Hepatocyte (in vitro differentiated cells): ENCODE measurements around the gene CTF1. TPM values are rescaled to one million over a fixed set of nuclear protein-coding genes. Genes with fewer than 3 reads are reported as not detected.

Experiments used
- DNase-seq: peaks from one replicate; pipeline ENCODE4 v3.0.0-alpha.2; 2016; ENCODE audit warnings: low spot score
- H2AFZ ChIP-seq: fragments of 200-600 bp; sonication (generic); 2 replicates; pipeline ENCODE4 v1.6.0; 2016; ENCODE audit warnings: antibody characterized with exemption, mild to moderate bottlenecking
- H3K27ac ChIP-seq: fragments of 200-600 bp; sonication (generic); 2 replicates; pipeline ENCODE4 v1.5.1; 2016; ENCODE audit warnings: mild to moderate bottlenecking
- H3K27me3 ChIP-seq: fragments of 200-600 bp; sonication (generic); 2 replicates; pipeline ENCODE4 v1.6.1; 2016
- H3K36me3 ChIP-seq: fragments of 200-600 bp; sonication (generic); replicated peaks from 2 replicates; pipeline ENCODE4 v1.5.1; 2016; ENCODE audit warnings: low read depth; ENCODE audit not compliant: insufficient read depth
- H3K4me1 ChIP-seq: fragments of 200-600 bp; sonication (generic); 2 replicates; pipeline ENCODE4 v1.5.1; 2016; ENCODE audit warnings: mild to moderate bottlenecking, moderate library complexity; ENCODE audit not compliant: insufficient read depth
- H3K4me2 ChIP-seq: fragments of 200-600 bp; sonication (generic); 2 replicates; pipeline ENCODE4 v1.6.0; 2016
- H3K4me3 ChIP-seq: fragments of 200-600 bp; sonication (generic); 2 replicates; pipeline ENCODE4 v1.5.1; 2016; ENCODE audit warnings: mild to moderate bottlenecking
- H3K79me2 ChIP-seq: fragments of 200-600 bp; sonication (generic); 2 replicates; pipeline ENCODE4 v1.6.0; 2017; ENCODE audit warnings: mild to moderate bottlenecking
- H3K9me2 ChIP-seq: fragments of 200-600 bp; sonication (generic); replicated peaks from 2 replicates; pipeline ENCODE4 v1.6.0; 2017; ENCODE audit warnings: mild to moderate bottlenecking; ENCODE audit not compliant: insufficient read depth
- H3K9me3 ChIP-seq: fragments of 200-600 bp; sonication (generic); 2 replicates; pipeline ENCODE4 v1.5.1; 2016; ENCODE audit warnings: low read depth, mild to moderate bottlenecking
- H4K20me1 ChIP-seq: fragments of 200-600 bp; sonication (generic); 2 replicates; pipeline ENCODE4 v1.6.0; 2016; ENCODE audit warnings: mild to moderate bottlenecking; ENCODE audit not compliant: insufficient read depth, poor library complexity, severe bottlenecking
- CTCF ChIP-seq: fragments of 200-600 bp; sonication (generic); IDR thresholded peaks from 2 replicates; pipeline ENCODE4 v1.5.1; 2016; ENCODE audit warnings: antibody characterized with exemption, mild to moderate bottlenecking; ENCODE audit not compliant: poor library complexity
- EZH2 ChIP-seq: fragments of 200-600 bp; sonication (generic); IDR thresholded peaks from 2 replicates; pipeline ENCODE4 v1.6.1; 2016; ENCODE audit warnings: antibody characterized with exemption, mild to moderate bottlenecking, borderline replicate concordance
- EZH2phosphoT487 ChIP-seq: fragments of 200-600 bp; sonication (generic); IDR thresholded peaks from one replicate; pipeline ENCODE4 v1.6.1; 2018; ENCODE audit warnings: antibody characterized with exemption, mild to moderate bottlenecking, low read depth, moderate library complexity; ENCODE audit not compliant: unreplicated experiment, severe bottlenecking
- WGBS: methylation state at CpG from one replicate; pipeline ENCODE4 v1.1.6; 2016; ENCODE audit warnings: low lambda C conversion rate; ENCODE audit errors: missing lambda C conversion rate; 5-methylcytosine and 5-hydroxymethylcytosine counted together
- polyA plus RNA-seq: library from polyadenylated mRNA; unstranded; fragments of >200 nt; fragmentation: Nextera tagmentation; extraction: Ambion mirVana; gene quantifications from 2 replicates; pipeline ENCODE4 v1.2.1, GENCODE V29; 2016
- total RNA-seq: library from RNA; depleted of rRNA; stranded (reverse); fragments of >200 nt; gene quantifications from 2 replicates; pipeline ENCODE4 v1.2.3, GENCODE V29; 2014

Gene CTF1
- total and polyA plus RNA-seq, 2 experiments from 2014 or later, result 1.7 to 18.2 TPM

- TF ChIP-seq EZH2phosphoT487 (no peak), CTCF (no peak), EZH2 (no peak)
- Histone ChIP-seq H3K27me3 (no peaks in the 10 kb centered on the region), H3K9me2 (no peaks in the 10 kb centered on the region), H2AFZ (no peak overlapping the region), H3K36me3 (no peaks in the 10 kb centered on the region), H3K9me3 (no peaks in the 10 kb centered on the region), H3K4me1 (no peaks in the 10 kb centered on the region), H3K27ac (no peak overlapping the region), H4K20me1 (no peaks in the 10 kb centered on the region), H3K79me2 (no peaks in the 10 kb centered on the region), H3K4me2 (no peak overlapping the region), H3K4me3 (no peak overlapping the region)
- peak; percentile 5 for DNase-seq
- 96% methylated on average over 3 of the region's 3 CpGs for WGBS
Observed at GRCh38 chr16:30914830-30915229, 18.4 kb downstream of the CTF1 start.

- no peak for DNase-seq
- Histone ChIP-seq H3K4me1 (no peaks in the 10 kb centered on the region), H4K20me1 (no peaks in the 10 kb centered on the region), H2AFZ (no peak overlapping the region), H3K9me2 (no peaks in the 10 kb centered on the region), H3K9me3 (no peaks in the 10 kb centered on the region), H3K79me2 (peaks cover 7% of the 10 kb centered on the region), H3K27me3 (no peaks in the 10 kb centered on the region), H3K4me2 (no peak overlapping the region), H3K27ac (no peak overlapping the region), H3K4me3 (no peak overlapping the region), H3K36me3 (no peaks in the 10 kb centered on the region)
- TF ChIP-seq CTCF (no peak), EZH2phosphoT487 (no peak), EZH2 (no peak)
- 100% methylated on average over 1 of the region's 1 CpG for WGBS
Observed at GRCh38 chr16:30918614-30919013, 22.2 kb downstream of the CTF1 start.

GRCh38 chr16:30920891-30921290 is 24.5 kb downstream of the CTF1 start:
- WGBS, result 91% methylated on average over 2 of the region's 2 CpGs
- peaks cover 5% of the 10 kb centered on the region for H3K4me1 ChIP-seq
- H3K79me2 ChIP-seq, result peaks cover 20% of the 10 kb centered on the region
- H3K4me2 ChIP-seq, result no peak overlapping the region
- no peak overlapping the region for H3K4me3 ChIP-seq
- no peaks in the 10 kb centered on the region for H3K9me2 ChIP-seq
- peaks cover 3% of the 10 kb centered on the region for H4K20me1 ChIP-seq
- H2AFZ ChIP-seq, result no peak overlapping the region
- no peak for TF ChIP-seq EZH2
- no peak for TF ChIP-seq EZH2phosphoT487
- no peak for TF ChIP-seq CTCF
- H3K36me3 ChIP-seq, result no peaks in the 10 kb centered on the region
- DNase-seq, result no peak
- no peaks in the 10 kb centered on the region for H3K27me3 ChIP-seq
- no peaks in the 10 kb centered on the region for H3K9me3 ChIP-seq
- H3K27ac ChIP-seq, result peak overlapping the region; percentile 59

- peak overlapping the region; percentile 83 for H3K4me2 ChIP-seq
- peaks cover 5% of the 10 kb centered on the region for H3K4me1 ChIP-seq
- H3K27me3 ChIP-seq, result no peaks in the 10 kb centered on the region
- no peaks in the 10 kb centered on the region for H3K9me3 ChIP-seq
- peak overlapping the region; percentile 59 for H3K27ac ChIP-seq
- peaks cover 20% of the 10 kb centered on the region for H3K79me2 ChIP-seq
- no peaks in the 10 kb centered on the region for H3K9me2 ChIP-seq
- H4K20me1 ChIP-seq, result peaks cover 3% of the 10 kb centered on the region
- no peak overlapping the region for H2AFZ ChIP-seq
- no peaks in the 10 kb centered on the region for H3K36me3 ChIP-seq
- TF ChIP-seq CTCF (no peak), EZH2 (no peak), EZH2phosphoT487 (no peak)
- no peak for DNase-seq
- no peak overlapping the region for H3K4me3 ChIP-seq
- 33% methylated on average over 6 of the region's 6 CpGs for WGBS
Observed at GRCh38 chr16:30921459-30921747, 25.0 kb downstream of the CTF1 start.
